Smooth muscle cell (in vitro differentiated cells): ENCODE measurements around the gene PTPA. TPM values are rescaled to one million over a fixed set of nuclear protein-coding genes. Genes with fewer than 3 reads are reported as not detected.

Experiments
- DNase-seq: peaks from one replicate; lab custom pipeline; 2025; ENCODE audit not compliant: unreplicated experiment; lab: John Stamatoyannopoulos, UW
- H2AFZ ChIP-seq: fragments of 200-600 bp; sonication (generic); 2 replicates; pipeline ENCODE4 v1.6.0; 2016; ENCODE audit warnings: antibody characterized with exemption, low read depth, mild to moderate bottlenecking
- H3F3A ChIP-seq: fragments of 200-600 bp; sonication (generic); 2 replicates; pipeline ENCODE4 v1.6.0; 2017; ENCODE audit warnings: antibody characterized with exemption, low read depth
- H3K27ac ChIP-seq: fragments of 200-600 bp; sonication (generic); 2 replicates; pipeline ENCODE4 v1.5.1; 2016; ENCODE audit warnings: low read depth, mild to moderate bottlenecking
- H3K27me3 ChIP-seq: fragments of 200-600 bp; sonication (generic); 2 replicates; pipeline ENCODE4 v1.6.1; 2016; ENCODE audit warnings: low read depth, mild to moderate bottlenecking
- H3K36me3 ChIP-seq: fragments of 200-600 bp; sonication (generic); 2 replicates; pipeline ENCODE4 v1.5.1; 2016; ENCODE audit warnings: low read depth
- H3K4me1 ChIP-seq: fragments of 200-600 bp; sonication (generic); 2 replicates; pipeline ENCODE4 v1.5.1; 2016; ENCODE audit warnings: low read depth
- H3K4me2 ChIP-seq: fragments of 200-600 bp; sonication (generic); 2 replicates; pipeline ENCODE4 v1.6.0; 2016; ENCODE audit warnings: mild to moderate bottlenecking
- H3K4me3 ChIP-seq: fragments of 200-600 bp; sonication (generic); 2 replicates; pipeline ENCODE4 v1.5.1; 2016; ENCODE audit warnings: mild to moderate bottlenecking
- H3K79me2 ChIP-seq: fragments of 200-600 bp; sonication (generic); 2 replicates; pipeline ENCODE4 v1.6.0; 2016; ENCODE audit warnings: low read depth, mild to moderate bottlenecking
- H3K9ac ChIP-seq: fragments of 200-600 bp; sonication (generic); 2 replicates; pipeline ENCODE4 v1.6.0; 2016; ENCODE audit warnings: low read depth
- H3K9me3 ChIP-seq: fragments of 200-600 bp; sonication (generic); replicated peaks from 2 replicates; pipeline ENCODE4 v1.5.1; 2016; ENCODE audit warnings: low read depth
- H4K20me1 ChIP-seq: fragments of 200-600 bp; sonication (generic); 2 replicates; pipeline ENCODE4 v1.6.0; 2016; ENCODE audit warnings: low read depth
- WGBS: methylation state at CpG from one replicate; pipeline ENCODE4 v1.1.7; 2016; ENCODE audit warnings: low lambda C conversion rate; 5-methylcytosine and 5-hydroxymethylcytosine counted together
- polyA plus RNA-seq: library from polyadenylated mRNA; unstranded; fragments of >200 nt; fragmentation: Nextera tagmentation; extraction: Ambion mirVana; gene quantifications from 2 replicates; pipeline ENCODE4 v1.2.1, GENCODE V29; 2016
- total RNA-seq: library from RNA; depleted of rRNA; stranded (reverse); fragments of >200 nt; gene quantifications from 2 replicates; pipeline ENCODE4 v1.2.3, GENCODE V29; 2014
- TF ChIP-seq, protein P1 (sequence below): fragments of 200-600 bp; sonication (generic); IDR thresholded peaks from 2 replicates; pipeline ENCODE4 v1.5.1; 2017; ENCODE audit warnings: borderline replicate concordance, mild to moderate bottlenecking, antibody characterized with exemption; ENCODE audit not compliant: insufficient read depth, poor library complexity, severe bottlenecking

Gene PTPA
- total and polyA plus RNA-seq, 2 experiments from 2014 or later, result 88.7 to 119 TPM

DNA sequence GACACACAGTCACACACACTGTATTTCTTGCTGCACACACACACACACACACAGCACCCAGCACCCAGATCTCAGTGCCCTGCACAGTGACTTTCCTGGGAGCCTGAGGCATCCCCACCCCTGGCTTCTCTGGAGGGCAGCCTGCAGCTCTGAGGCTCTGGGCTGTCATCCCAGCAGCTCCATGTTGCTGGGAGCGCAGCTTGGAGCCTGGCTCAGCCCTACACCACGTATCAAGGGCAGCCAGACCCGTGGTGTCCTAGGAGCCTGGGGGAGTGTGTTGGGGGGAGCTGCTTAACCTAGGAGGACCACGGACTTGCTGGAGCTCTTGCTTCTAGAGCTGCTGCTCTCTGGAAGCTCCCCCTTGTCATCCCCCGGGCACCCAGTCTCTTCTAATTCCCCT, 61.6 kb downstream of the PTPA start:
- H3K79me2 ChIP-seq, result peaks cover 11% of the 10 kb centered on the region
- H3K9ac ChIP-seq, result no peak overlapping the region
- no peaks in the 10 kb centered on the region for H3K27me3 ChIP-seq
- H3K27ac ChIP-seq, result peak overlapping the region; percentile 95
- H4K20me1 ChIP-seq, result peaks cover 14% of the 10 kb centered on the region
- H2AFZ ChIP-seq, result no peak overlapping the region
- H3K4me3 ChIP-seq, result no peak overlapping the region
- WGBS, result 41% methylated on average over 5 of the region's 5 CpGs
- H3K4me1 ChIP-seq, result peaks cover 27% of the 10 kb centered on the region
- H3K4me2 ChIP-seq, result no peak overlapping the region
- DNase-seq, result no peak
- H3K36me3 ChIP-seq, result no peaks in the 10 kb centered on the region
- TF ChIP-seq, protein P1, sequence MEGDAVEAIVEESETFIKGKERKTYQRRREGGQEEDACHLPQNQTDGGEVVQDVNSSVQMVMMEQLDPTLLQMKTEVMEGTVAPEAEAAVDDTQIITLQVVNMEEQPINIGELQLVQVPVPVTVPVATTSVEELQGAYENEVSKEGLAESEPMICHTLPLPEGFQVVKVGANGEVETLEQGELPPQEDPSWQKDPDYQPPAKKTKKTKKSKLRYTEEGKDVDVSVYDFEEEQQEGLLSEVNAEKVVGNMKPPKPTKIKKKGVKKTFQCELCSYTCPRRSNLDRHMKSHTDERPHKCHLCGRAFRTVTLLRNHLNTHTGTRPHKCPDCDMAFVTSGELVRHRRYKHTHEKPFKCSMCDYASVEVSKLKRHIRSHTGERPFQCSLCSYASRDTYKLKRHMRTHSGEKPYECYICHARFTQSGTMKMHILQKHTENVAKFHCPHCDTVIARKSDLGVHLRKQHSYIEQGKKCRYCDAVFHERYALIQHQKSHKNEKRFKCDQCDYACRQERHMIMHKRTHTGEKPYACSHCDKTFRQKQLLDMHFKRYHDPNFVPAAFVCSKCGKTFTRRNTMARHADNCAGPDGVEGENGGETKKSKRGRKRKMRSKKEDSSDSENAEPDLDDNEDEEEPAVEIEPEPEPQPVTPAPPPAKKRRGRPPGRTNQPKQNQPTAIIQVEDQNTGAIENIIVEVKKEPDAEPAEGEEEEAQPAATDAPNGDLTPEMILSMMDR, result no peak
- H3K9me3 ChIP-seq, result no peaks in the 10 kb centered on the region
- H3F3A ChIP-seq, result peaks cover 33% of the 10 kb centered on the region

DNA sequence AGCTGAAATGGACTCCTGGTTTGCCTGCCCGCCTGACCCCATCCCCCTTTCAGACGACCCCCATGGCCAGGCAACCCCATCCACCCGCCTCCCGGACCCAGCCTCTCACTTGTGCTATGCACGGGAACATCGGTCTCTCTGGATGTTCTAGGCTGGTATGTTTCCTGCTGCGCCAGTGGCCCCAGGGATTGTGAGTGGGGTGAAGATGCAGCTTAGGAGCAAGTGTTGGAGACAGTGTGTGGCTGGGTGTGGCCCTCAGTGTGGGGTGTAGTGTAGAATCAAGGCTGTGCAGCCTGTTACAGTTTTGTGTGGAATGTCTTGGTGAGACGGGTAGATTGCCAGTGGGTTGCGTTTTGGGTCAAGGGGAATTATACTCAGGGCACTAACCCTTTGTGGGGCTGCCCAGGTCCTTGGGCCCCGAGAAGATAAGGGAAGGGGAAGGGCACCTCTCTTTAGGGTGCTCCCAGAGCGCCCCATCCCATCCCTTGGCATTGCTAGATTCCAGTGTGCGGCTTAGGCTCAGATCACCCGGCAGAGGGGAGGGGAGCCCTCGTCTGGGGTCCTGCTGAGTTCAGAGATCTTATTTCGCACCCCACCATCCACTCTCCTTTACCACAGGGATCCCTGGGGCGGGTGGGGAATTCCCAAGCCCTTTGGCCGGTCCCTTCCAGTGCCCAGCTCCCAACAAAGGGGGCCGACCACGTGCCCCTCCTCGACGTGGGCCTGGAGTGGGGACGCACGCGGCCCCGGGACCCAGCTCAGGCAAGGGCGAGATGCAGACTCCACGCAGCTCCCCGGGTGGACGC, 62.3 kb downstream of the PTPA start:
- no peak for DNase-seq
- TF ChIP-seq, protein P1, result no peak
- H3K36me3 ChIP-seq, result no peaks in the 10 kb centered on the region
- no peak overlapping the region for H2AFZ ChIP-seq
- no peaks in the 10 kb centered on the region for H3K27me3 ChIP-seq
- H3K79me2 ChIP-seq, result peaks cover 11% of the 10 kb centered on the region
- H3K9ac ChIP-seq, result peak overlapping the region; percentile 16
- WGBS, result 28% methylated on average over 26 of the region's 29 CpGs
- peak overlapping the region; percentile 95 for H3K27ac ChIP-seq
- peaks cover 18% of the 10 kb centered on the region for H4K20me1 ChIP-seq
- peaks cover 33% of the 10 kb centered on the region for H3F3A ChIP-seq
- H3K4me1 ChIP-seq, result peaks cover 25% of the 10 kb centered on the region
- no peaks in the 10 kb centered on the region for H3K9me3 ChIP-seq
- peak overlapping the region; percentile 98 for H3K4me3 ChIP-seq
- H3K4me2 ChIP-seq, result peak overlapping the region; percentile 91

DNA sequence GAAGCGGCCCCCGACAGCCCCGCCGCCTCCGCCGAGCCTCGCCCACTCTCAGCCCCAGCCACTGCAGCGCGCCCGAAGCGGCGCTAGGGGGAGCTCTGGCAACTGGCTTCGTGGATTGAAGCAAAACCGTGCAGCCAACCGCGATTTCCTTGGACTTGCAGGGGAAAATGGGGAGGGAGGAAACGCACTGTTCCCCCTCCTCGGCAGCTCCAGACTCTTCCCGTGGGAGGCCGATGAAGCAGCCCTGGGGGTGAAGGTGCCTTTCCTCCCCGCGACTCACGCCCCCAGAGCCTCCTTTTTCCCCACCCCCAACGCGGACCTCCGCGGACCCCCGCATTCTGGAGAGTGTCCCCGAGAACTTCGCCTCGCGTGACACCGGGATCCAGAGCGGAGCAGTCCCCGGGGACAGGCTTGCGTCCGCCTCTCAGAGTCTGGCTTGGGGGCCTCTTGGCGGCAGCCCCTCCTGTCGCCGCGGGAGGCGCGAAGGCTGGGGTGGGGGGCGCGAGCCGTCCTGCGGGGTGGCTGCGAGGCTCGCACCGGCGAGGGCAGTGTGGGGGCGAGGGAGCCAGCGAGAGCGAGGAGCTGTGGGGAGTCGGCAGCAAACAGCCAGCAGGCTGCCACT, 63.0 kb downstream of the PTPA start:
- 2% methylated on average over 39 of the region's 55 CpGs for WGBS
- Histone ChIP-seq H3K4me2 (peak overlapping the region; percentile 91), H3K27me3 (no peaks in the 10 kb centered on the region), H3F3A (peaks cover 33% of the 10 kb centered on the region), H2AFZ (peak overlapping the region; percentile 35), H3K79me2 (peaks cover 11% of the 10 kb centered on the region), H4K20me1 (peaks cover 19% of the 10 kb centered on the region), H3K36me3 (no peaks in the 10 kb centered on the region), H3K9ac (peak overlapping the region; percentile 92), H3K9me3 (no peaks in the 10 kb centered on the region), H3K27ac (peak overlapping the region; percentile 95), H3K4me1 (peaks cover 28% of the 10 kb centered on the region), H3K4me3 (peak overlapping the region; percentile 98)
- TF ChIP-seq, protein P1, result peak; percentile 97
- peak; percentile 87 for DNase-seq
